DMS153 treated with DMSO at 0.1 percent for 48 hours (cell line): ENCODE measurements around the gene NGEF.

Experiments used
- DNase-seq: peaks from one replicate; lab custom pipeline; 2025; ENCODE audit not compliant: unreplicated experiment; lab: John Stamatoyannopoulos, UW

Gene NGEF

DNA sequence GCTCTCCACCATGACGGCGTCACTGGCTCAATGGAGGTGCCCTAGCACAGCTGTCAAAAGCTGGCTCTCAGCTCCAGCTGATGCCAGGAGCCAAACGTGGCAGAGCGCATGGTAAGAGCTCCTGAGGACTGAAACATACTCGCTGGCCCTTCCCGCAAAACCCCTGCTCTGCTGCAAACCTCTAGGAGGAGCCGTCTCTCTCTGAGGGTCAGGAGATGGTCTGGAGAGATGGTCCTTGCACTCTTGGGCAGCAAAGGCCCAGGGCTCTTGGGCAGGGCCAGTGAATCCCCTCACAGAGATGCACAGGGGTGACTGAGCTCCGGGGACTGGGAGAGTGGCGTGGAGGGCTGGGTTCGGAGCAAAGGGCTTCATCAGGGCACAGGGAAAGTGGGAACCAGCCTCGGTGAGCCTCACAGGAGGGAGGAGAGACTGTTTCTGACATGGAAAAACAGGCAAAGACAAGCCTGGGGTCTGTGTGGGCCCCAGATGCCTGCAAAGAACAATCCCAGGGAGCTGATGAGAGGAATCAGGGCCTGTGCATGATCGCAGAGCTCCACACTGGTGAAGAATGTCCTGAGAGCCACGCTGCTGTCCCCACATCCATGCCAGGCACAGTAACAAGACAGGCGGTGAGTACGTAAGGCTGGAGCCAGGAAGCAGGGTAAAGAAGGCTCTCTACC lies 125.7 kb downstream of the NGEF start:
- no peak for DNase-seq

DNA sequence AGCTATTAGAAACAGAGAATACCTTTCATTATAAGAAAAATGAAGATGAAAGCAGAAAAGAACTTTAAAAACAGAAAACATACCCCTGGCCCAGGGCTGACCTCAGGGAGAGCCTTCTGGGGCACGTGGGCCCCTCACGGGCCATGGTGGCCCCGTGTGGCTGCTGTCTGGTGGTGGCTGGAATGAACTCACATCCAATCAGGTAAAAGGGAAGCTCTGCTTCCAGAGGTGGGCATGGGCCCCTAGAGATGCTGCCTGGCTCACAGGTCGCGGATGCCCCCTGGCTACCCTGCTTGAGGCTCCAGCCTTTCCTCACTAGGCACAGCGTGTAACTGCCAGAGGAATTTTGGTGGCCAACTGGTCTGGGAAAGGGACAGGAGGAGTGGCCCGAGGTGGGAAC lies 126.4 kb downstream of the NGEF start:
- no peak for DNase-seq

DNA sequence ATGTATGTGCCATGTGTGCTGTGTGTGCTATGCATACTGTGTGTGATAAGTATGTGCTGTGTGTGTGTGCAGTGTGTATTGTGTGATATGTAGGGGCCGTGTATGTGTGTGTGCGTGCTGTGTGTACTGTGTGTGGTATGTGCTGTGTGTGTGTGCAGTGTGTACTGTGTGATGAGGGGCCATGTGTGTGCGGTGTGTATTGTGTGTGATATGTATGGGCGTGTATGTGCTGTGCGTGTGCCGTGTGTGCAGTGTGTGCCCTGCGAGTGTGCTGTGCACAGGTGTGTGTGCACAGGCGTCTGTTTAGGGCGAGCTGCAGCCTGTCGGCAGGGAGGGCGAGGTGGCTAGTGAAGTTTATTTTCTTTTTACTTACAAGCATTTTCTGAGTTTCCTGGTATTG lies 126.9 kb downstream of the NGEF start:
- DNase-seq = no peak

DNA sequence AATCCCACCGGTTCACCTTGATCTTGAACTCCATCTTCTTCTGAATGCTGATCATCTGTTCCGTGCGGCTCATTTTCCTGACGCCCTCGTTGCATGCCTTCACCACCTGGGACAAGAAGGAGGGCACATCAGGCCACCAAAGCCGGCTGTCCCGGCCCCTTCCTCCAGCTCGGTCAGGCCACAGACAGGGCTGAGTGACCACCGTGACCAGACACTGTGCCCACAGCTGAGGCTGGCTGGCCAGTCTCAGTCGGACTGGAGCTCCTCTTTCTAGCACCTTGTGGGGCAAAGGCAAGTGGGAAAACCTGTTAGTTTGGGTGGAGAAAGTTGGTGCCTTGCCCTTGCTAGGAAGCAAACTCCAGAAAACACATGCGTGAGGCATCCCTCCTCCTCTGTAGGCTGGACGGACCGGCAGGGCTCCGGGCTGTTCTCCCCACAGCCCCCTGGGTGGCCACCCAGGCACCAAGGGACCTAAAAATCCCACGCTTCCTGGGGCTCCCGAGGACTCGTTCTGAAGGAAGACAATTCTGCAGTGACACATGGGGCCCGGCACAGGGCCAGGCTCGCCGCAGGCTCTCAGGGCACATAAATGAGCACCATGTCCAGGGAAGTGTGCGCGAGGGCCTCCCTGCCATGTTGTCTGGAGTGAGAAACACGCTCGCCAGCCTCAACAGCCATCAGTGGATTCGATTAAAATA lies 127.6 kb downstream of the NGEF start:
- no peak for DNase-seq

DNA sequence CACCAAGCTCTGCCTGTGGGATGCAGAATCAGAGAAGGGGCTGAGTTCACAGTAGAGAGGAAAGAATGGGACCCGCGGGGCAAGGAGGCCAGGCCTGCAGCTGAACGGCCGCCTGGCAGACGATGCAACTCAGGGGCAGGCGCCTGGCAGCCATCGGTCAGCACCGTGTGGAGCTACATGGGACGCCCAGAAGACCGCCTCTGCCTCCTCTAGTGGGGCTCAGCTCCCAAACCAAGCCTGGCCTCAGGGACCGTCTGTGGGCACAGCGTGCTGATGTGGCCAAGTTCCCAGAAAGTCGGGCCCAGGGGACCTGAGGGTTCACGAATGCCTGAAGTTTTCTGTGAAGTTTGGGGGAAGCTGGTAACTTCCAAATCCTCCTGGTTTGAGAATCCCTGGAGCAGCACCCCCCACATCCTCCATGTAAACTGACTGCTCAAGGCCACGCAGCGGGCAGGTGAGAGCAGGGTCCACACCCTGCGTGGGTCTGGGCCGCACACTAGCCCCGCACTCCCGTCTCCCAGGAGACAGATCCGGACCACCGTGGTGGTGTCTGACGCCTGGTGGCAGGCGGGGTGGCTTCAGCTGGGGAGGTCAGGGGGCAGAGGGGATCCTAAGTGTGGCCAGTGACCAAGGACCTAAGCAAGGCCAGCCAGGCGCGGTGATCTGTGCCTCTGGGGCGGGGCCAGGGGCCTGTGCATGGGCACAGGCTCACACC lies 128.3 kb downstream of the NGEF start:
- no peak for DNase-seq

DNA sequence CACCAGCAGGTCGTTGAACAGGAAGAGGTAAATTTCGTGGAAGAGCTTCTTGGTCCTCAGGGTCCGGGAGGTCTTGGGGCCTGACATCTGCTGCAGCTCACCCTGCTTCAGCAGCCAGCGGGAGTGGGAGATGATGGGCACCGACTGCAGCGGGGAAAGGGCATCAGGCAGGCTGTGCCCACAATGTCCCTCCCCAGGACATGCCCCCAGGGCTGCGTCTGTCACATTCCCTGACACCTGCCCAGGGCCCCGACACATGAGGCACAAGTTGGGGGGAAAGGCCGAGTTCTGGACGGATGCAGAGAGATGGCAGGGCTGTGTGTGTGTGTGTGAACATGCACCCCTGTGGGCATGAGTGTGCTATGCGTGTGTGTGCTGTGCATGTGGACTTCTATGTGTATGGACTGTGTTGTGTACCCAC lies 129.0 kb downstream of the NGEF start:
- no peak for DNase-seq

DNA sequence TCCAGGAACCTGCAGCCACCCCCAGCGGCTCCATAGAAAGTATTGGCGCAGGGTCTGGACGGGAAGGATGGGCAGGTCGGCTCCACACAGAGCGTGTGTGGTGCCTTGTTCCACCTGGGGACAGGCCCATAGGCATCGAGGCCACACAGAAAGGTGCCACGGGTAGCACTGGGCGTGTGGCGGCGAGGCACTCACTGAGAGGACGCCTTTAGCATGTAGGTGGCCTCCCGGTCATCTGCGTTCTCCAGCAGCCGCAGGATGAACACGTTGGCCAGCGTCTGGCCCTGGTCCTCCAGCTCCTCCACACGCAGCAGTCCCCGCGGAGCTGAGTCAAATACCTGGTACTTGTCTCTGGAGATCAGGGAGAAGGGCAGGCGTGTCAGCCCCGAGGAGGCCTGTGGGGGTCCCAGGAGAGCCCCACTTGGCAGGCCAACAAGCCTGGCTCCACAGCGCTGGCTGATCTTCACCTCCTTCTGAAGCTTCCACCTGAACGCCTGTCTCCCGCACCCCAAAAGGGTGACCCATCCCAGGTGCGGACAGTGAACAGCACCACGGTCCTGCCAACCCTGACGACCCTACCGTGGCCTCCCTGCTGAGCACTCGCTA lies 129.8 kb downstream of the NGEF start:
- DNase-seq = no peak

DNA sequence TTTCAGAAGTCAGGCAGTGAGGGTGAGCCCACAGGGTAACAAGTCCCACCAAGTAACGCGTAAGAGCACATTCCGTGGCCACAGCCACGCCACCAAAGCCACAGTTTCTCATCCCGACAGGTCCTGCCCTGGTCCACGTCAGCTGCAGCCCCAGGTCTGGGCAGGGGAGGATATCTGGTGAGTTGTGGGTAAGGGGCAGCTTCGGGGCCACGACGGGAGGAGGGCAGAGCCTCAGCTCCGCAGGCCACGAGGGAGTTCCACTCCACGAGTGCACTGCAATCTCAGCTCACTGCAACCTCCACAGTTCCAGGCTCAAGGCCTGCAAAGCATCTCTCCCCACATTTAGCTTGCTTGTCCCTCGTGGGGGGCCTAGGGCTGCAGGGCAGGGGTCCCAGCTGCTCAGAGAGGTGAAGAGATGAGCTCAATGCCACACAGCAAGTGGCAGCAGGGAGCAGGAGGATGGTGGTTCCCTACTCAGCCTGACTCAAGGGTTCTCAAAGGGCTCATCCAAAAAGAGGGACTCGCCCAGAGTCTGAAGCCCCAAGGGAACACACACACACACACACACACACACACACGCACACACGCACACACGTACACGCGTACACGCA lies 130.4 kb downstream of the NGEF start:
- no peak for DNase-seq

DNA sequence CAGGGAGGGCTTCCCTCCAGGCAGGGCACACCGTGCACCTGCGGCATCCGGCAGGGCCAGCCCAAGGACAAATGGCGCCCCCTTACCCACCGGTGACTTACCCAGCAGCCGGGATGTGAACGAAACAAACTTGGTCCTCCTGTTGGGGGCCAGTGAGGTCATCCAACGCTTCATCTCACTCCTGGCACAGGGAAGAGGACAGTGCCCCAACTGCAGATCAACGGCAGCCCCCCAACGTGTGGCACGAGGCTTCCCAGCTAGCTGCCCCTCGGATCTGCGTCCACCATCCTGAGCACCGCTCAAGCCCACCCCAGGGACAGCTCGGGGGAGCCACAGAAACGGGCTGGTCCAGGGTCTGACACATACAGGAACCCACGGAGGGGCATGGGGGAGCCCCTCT lies 131.0 kb downstream of the NGEF start:
- no peak for DNase-seq

DNA sequence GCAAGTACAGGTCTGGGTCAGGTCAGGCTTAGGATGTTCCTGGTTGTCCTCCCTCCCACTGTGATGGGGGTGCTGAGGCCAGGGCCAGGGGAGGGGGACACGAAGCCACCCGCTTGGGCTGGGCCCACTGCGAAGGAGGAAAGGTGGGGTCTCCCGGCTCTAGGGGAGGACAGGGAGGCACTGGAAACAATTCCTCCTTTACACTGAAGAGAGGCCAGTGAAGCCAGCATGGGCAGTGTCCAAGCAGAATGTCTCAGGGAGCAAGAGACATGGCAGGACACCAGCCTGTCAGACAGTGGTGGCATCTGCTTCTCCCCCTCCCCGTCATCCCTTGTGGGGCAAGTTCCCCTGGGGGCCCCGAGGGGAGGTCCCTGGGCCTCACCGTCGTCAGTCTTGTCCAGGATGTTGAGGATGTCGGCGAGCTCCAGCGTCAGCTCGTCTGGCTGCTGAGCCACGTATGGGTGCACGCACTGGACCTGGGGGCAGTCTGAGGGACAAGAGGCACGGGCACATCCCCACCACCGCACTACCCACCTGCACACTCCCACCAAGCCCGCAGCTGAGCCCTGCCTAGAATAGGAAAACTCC lies 132.2 kb downstream of the NGEF start:
- no peak for DNase-seq

DNA sequence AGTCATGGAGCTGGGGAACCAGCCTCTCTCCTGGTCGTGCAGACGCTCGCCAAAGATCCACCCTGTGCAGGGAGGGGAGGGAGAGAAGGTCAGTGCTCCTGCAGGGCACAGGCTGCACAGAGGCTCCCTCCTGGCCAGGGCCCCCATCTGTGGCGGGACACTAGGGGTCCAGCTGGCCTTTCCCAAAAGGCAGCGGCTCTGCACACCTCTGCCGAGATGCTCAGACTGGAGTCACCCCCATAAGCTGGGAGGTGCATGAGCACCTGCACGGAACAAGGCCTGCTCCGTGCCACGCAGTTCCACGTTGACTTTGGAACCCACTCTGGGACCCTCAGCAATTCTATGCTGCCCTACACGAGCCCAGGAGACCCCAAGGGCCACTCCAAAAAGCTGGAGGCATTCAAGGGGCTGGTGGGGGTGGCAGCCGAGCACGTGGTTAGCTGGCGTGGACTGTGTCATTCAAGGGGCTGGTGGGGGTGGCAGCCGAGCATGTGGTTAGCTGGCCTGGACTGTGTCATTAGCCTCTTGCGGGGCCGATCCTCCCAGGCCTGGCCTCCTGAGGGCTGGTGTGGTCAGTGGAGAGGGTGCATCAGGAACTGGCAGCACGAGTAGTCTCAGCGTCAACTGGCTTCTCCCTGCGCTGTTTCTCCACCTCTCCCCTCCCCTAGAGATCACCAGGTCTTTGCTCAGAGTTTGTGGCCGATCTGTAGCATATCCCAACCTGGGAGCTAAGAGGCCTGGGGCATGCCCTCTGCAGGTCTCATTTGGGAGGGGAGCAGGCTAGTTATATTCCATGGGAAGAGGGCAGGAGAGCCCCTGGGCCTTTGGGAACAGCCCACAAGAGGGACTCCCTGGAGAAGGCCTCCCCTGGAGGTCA lies 133.2 kb downstream of the NGEF start:
- no peak for DNase-seq

DNA sequence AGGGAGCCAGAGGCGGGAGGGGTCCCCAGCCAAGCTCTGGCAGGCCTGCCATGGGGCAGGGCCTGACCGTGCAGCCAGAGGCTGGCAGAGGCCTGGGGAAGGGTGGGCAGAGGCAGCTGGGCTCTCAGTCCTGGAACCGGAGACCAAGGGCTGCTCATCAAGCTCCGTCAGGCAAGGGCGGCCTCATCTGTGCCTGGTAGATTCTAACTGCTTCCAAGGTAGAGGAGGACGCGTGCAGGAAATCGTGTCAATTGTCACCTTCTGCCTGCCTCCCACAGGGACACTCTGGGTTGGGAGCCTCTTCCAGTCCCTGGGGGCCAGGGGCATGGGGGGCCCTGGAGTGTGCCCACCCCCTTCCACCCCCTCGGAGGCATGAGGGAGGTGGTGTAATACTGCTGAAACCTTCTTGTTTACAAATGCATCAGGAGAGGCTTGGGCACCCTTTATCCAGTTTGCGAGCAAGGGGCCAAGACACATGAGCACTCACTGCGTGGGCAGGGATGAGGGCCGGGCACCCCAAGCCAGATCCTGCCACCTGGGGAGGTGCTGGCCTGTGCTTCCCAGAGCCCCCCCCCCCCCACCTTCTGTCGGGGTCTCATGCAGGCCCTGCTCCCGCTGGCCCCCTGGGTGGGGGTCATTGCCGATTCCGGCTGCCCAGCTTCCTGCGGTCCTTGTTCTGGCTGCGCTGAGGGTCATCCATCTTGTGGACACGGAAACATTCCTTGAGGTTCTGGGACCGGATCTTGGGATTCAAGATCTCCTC lies 134.0 kb downstream of the NGEF start:
- DNase-seq = no peak

DNA sequence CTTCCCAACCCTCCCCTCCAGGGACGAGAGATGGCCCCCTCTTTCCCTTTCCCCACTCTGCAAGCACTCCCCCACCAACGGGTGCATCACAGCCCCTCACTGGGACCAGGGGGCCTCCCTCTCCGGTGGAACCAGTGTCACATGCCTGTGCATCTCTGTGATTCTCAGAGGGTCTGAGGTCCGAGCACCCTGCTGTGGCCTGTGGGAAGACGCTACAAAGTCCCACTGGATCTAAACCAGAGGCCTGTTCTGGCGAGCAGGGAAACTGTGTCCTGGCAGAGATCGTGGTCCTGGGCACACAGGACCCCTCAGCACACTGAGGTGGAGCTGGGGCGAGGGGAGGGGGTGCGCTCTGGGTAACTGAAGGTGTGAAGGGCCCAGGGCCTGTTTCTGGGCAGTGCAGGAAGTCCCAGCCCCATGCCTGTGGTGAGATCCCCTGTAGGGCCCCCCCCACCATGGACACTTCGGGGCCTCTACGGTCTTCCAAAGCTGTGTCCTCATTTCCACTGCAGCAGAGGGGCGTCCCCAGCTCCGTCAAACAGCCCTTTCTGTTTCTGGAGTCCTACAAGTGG lies 135.0 kb downstream of the NGEF start:
- no peak for DNase-seq

DNA sequence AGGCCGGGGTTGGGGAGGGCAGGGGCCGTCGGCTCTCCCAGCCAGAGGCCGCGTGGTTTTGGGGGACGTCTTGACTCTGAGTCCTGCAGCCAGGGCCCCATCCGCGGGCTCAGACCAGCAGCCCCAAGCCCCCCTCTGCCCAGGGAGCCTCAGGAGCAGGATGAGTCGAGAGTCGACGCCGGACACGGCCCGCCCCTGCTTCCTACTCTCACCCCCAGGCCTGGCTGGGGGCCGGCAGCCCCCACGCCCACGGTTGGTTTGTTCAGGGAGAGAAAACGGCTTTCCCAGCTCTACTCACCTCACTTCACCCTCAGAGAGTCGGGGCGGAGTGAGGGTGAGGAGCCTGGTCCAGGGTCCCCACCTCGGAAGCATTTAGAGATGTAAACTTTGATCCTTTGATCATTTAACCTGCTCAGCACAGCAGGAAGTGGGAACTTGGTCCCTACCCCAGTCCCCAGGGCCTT lies 136.0 kb downstream of the NGEF start:
- DNase-seq = no peak

DNA sequence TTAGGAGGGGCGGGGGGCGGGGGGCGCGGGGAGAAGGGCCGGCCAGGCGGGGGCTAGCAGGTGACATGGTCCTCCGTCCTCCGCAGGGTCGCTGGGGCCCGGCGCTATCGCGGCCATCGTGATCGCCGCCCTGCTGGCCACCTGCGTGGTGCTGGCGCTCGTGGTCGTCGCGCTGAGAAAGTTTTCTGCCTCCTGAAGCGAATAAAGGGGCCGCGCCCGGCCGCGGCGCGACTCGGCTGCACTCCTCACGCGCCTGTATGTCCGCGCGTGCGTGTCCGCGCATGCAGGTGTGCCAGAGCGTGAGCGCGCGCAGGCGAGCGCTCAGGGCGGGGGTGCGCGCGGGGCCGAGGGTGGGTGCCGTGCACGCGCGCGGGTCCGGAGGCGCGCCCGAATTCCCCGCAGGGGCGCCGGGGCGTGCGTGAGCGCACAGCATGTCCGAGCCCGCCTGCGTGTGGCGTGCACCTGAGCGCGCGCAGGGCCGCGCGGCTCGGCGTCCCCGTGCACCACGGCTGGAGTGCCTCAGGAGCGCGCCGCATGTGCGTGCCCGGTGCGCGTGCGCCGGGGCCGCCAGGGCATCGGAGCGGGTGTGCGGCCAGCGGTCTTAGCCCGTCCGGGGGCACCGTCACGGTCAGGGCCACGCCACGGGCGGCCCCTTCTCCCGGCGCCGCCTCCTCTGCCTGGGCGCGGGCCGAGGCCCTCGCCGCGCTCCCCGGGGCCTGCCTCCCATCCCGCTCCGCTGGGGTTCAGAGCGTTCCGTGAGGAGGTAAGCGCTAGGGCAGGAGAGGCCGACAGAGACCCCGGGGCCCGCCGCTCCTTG lies 136.7 kb downstream of the NGEF start:
- DNase-seq = no peak

DNA sequence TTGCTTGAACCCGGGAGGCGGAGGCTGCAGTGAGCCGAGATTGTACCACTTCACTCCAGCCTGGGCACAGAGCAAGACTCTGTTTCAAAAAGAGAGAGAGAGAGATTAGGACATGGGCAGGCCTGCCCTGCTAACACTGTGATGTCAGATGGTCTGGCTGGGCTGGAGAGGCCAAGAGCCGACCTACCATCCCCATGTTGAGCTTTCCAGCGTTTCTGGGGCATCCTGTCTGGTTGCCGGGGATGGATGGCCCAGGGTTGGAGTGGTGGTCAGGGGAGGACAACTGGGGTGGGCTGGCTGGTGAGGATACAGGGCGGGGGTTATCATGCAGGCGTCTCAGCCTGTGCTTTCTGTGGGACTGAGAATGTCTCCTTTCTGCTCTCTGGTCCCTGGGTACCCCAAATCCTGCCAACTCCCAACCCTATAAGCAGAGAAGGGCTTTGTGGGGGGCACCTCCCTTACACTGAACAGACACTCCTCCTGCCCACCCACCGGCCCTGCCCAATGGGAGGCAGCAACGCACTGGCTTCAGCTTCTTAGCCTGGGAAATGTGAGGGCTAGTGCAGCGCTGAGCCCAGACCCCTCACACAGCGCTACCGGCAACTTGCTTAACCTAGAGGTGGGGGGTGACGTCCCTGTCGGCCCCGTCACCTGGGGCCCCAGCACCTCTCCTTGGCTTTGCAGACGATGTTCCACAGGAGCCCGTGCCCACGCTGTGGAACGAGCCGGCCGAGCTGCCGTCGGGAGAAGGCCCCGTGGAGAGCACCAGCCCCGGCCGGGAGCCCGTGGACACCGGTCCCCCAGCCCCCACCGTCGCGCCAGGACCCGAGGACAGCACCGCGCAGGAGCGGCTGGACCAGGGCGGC lies 137.6 kb downstream of the NGEF start:
- DNase-seq = no peak

DNA sequence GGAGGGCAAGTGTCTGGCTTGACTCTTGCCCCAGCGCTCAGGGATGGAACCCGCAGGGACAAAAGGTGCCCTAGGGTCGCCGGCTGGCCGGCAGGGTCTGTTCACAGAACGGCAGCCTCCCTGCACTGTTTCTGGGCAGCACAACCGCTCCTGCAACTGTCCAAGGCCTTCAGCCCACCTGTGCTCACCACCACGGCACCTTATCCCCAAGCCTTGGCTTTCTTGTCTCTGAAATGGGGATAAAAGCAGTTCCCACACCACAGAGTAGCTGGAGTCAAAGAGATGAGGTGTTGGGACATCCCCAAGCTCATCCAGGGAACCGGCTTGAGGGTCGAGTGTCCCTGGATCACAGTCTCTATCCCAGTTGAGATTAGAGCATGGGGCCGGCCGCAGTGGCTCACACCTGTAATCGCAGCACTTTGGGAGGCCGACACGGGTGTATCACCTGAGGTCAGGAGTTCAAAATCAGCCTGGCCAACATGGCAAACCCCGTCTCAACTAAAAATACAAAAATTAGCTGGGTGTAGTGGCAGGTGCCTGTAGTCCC lies 138.3 kb downstream of the NGEF start:
- no peak for DNase-seq
